HEK293T (cell line): ENCODE data around the gene FBXO45.

Source experiments
- CTCF ChIA-PET: fragments of 350-600 bp; formaldehyde crosslinking; extraction: SDS; loops from one replicate; lab custom pipeline; 2021; ENCODE audit warnings: antibody characterized with exemption, inconsistent platforms; lab: Yijun Ruan, JAX
- POLR2A ChIA-PET: fragments of 350-600 bp; formaldehyde crosslinking; extraction: SDS; loops from one replicate; lab custom pipeline; 2020; ENCODE audit warnings: antibody characterized with exemption, inconsistent platforms; lab: Yijun Ruan, JAX
- DNase-seq: peaks from one replicate; pipeline ENCODE4 v3.0.0; 2012; ENCODE audit warnings: mixed read lengths; ENCODE audit errors: extremely low spot score
- ARNT ChIP-seq: fragments of 450-650 bp; IDR thresholded peaks from 2 replicates; pipeline ENCODE4 v1.6.1; 2017; ENCODE audit warnings: mild to moderate bottlenecking
- BHLHE40 ChIP-seq: fragments of 450-650 bp; IDR thresholded peaks from 2 replicates; pipeline ENCODE4 v1.6.1; 2016; ENCODE audit warnings: mild to moderate bottlenecking, moderate library complexity, borderline replicate concordance
- CTBP1 ChIP-seq: fragments of 450-650 bp; IDR thresholded peaks from 2 replicates; pipeline ENCODE4 v1.6.1; 2016; ENCODE audit warnings: borderline replicate concordance
- ELF4 ChIP-seq: fragments of 450-650 bp; IDR thresholded peaks from 2 replicates; pipeline ENCODE4 v1.6.1; 2017; ENCODE audit warnings: antibody characterized with exemption
- FOXA1 ChIP-seq: fragments of 450-650 bp; IDR thresholded peaks from 2 replicates; pipeline ENCODE4 v1.6.1; 2016; ENCODE audit warnings: mild to moderate bottlenecking
- FOXK2 ChIP-seq: fragments of 450-650 bp; IDR thresholded peaks from 2 replicates; pipeline ENCODE4 v1.6.1; 2016; ENCODE audit warnings: mild to moderate bottlenecking
- FOXM1 ChIP-seq: fragments of 450-650 bp; IDR thresholded peaks from 2 replicates; pipeline ENCODE4 v1.6.1; 2017; ENCODE audit warnings: mild to moderate bottlenecking, borderline replicate concordance
- HDGF ChIP-seq: fragments of 450-650 bp; IDR thresholded peaks from 2 replicates; pipeline ENCODE4 v1.6.1; 2017; ENCODE audit warnings: antibody characterized with exemption, borderline replicate concordance
- L3MBTL2 ChIP-seq: fragments of 450-650 bp; conservative IDR thresholded peaks from 2 replicates; pipeline ENCODE4 v1.6.1; 2016; ENCODE audit warnings: mild to moderate bottlenecking
- LEF1 ChIP-seq: fragments of 450-650 bp; IDR thresholded peaks from 2 replicates; pipeline ENCODE4 v1.6.1; 2017; ENCODE audit warnings: mild to moderate bottlenecking, borderline replicate concordance
- NFRKB ChIP-seq: fragments of 450-650 bp; IDR thresholded peaks from 2 replicates; pipeline ENCODE4 v1.6.1; 2016; ENCODE audit warnings: mild to moderate bottlenecking, moderate library complexity
- SP1 ChIP-seq: fragments of 450-650 bp; IDR thresholded peaks from 2 replicates; pipeline ENCODE4 v1.6.1; 2017
- SUZ12 ChIP-seq: fragments of 450-650 bp; IDR thresholded peaks from 2 replicates; pipeline ENCODE4 v1.6.1; 2016; ENCODE audit warnings: mild to moderate bottlenecking
- TARDBP ChIP-seq: fragments of 450-650 bp; IDR thresholded peaks from 2 replicates; pipeline ENCODE4 v1.6.1; 2016
- ZNF384 ChIP-seq: fragments of 450-650 bp; IDR thresholded peaks from 2 replicates; pipeline ENCODE4 v1.6.1; 2016
- TF ChIP-seq, protein P1 (sequence below): fragments of 450-650 bp; IDR thresholded peaks from 2 replicates; pipeline ENCODE4 v1.6.1; 2016

The FBXO45 gene

DNA sequence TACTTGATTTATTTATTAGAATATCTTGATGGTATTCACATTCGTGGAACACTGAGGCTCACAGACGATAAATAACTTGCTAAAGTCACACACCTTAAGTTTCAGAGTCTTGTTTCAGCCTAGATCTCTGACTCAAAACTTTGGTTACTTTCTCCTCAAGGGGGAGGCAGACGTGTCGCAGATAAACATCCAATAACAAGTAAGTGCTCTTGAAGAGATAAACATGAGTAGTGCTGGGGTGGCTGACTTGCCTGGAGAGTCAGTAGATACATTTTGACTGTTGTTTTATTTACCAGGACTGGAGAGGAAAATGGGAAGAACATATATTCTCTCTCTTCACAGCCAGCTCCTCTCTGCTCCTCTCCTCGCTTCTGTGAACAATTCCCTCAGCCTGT lies 31.3 kb downstream of the FBXO45 start:
- DNase-seq, result no peak
- TF ChIP-seq CTBP1, result no peak
- TF ChIP-seq ELF4, result no peak
- TF ChIP-seq FOXA1, result no peak
- TF ChIP-seq HDGF, result no peak
- TF ChIP-seq L3MBTL2, result no peak
- no peak for TF ChIP-seq BHLHE40
- no peak for TF ChIP-seq NFRKB
- TF ChIP-seq, protein P1, sequence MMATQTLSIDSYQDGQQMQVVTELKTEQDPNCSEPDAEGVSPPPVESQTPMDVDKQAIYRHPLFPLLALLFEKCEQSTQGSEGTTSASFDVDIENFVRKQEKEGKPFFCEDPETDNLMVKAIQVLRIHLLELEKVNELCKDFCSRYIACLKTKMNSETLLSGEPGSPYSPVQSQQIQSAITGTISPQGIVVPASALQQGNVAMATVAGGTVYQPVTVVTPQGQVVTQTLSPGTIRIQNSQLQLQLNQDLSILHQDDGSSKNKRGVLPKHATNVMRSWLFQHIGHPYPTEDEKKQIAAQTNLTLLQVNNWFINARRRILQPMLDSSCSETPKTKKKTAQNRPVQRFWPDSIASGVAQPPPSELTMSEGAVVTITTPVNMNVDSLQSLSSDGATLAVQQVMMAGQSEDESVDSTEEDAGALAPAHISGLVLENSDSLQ, result no peak
- no peak for TF ChIP-seq TARDBP
- TF ChIP-seq ARNT, result no peak
- no peak for TF ChIP-seq FOXK2
- no peak for TF ChIP-seq SUZ12
- TF ChIP-seq SP1, result no peak
- TF ChIP-seq LEF1, result no peak
- no peak for TF ChIP-seq FOXM1
- ChIA-PET POLR2A (no interaction called here), CTCF (no interaction called here)

DNA sequence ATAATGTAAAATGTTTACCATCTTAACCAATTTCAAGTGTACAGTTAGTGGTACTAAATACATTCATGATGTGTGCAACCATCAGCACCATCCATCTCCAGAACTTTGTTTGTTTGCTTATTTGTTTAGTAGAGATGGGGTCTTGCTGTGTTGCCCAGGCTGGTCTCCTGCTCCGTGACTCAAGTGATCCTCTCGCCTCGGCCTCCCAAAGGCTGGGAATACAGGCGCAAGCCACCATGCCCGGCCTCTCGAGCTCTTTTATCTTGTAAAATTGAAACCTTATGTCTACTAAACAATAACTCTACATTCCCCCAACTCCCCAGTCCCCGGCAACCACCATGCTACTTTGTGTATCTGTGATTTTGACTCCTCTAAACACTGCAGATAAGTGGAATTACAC lies 31.9 kb downstream of the FBXO45 start:
- no peak for DNase-seq
- ChIA-PET POLR2A (no interaction called here), CTCF (no interaction called here)
- TF ChIP-seq TARDBP (no peak), ELF4 (no peak), CTBP1 (no peak), ZNF384 (no peak), BHLHE40 (no peak), LEF1 (no peak), ARNT (no peak), FOXA1 (no peak), SUZ12 (no peak), L3MBTL2 (no peak), NFRKB (no peak), FOXK2 (no peak)
- TF ChIP-seq, protein P1, result no peak

DNA sequence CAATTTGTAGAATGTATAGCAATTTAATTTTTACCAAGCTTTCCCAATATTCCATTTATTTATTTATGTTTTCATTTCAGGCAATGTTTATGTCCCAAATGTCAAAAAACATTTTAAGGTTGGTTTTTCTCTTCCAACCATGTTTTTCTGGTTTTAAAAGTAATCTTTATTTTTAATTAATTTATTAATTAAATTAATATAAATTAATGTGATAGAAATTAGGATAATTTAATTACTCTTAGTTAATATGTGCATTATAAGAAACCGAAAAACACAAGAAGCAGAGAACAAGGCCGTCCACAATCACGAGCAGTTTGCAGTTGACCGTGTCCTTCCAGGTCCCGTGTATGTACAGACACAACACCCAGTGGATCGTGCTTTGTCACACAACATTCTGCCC lies 34.2 kb downstream of the FBXO45 start:
- TF ChIP-seq HDGF (no peak), FOXK2 (no peak), FOXM1 (no peak), ARNT (no peak), ZNF384 (no peak), BHLHE40 (no peak), LEF1 (no peak), SUZ12 (no peak)

DNA sequence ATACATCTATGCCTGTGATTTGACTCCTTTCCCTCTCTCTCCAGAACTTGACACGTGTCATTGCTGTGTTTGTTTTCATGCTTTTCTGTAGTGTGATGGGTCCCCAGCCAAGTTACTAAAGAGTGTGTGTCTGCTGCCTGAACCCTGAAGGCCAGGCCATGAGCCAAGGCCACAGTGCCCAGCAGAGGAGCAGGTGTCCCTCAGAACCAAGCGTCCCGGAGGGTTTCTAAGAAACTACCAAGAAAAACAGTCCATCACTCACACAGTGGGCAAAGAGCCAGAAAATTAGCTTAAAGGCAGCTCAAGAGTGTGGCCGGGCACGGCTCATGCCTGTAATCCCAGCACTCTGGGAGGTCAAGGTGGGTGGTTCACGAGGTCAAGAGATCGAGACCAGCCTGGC lies 35.2 kb downstream of the FBXO45 start:
- CTCF ChIA-PET, result no interaction called here
- POLR2A ChIA-PET, result no interaction called here
- no peak for TF ChIP-seq LEF1
- no peak for TF ChIP-seq NFRKB
- TF ChIP-seq SUZ12, result no peak
- TF ChIP-seq SP1, result no peak
- TF ChIP-seq ARNT, result no peak
- no peak for TF ChIP-seq ZNF384
- no peak for TF ChIP-seq CTBP1
- no peak for TF ChIP-seq L3MBTL2
- no peak for TF ChIP-seq HDGF
- TF ChIP-seq FOXK2, result no peak
- TF ChIP-seq TARDBP, result no peak
- TF ChIP-seq BHLHE40, result no peak
- TF ChIP-seq FOXA1, result no peak
- TF ChIP-seq, protein P1, result no peak
- DNase-seq, result no peak

More for the DNA sequence above, 34.2 kb downstream of the FBXO45 start:
- DNase-seq, result no peak
- ChIA-PET POLR2A (no interaction called here), CTCF (interaction anchor here (0.6 kb wide), 1 partner anchor 27 kb away, joined by 3 read pairs; no protein-coding TSS in a partner anchor)

DNA sequence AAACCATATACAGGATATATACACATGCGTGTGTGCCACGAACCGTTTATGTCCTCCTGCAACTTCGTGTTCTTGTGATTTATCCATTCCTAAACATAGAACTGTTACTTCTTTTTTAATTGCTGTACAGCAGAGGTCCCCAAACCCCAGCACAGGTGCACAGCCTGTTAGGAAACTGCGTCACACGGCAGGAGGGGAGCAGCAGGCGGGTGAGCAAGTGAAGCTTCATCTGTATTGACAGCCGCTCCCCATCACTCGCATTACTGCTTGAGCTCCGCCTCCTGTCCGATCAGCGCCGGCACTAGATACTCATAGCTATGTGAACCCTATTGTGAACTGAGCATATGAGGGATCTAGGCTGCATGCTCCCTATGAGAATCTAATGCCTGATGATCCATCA lies 36.1 kb downstream of the FBXO45 start:
- ChIA-PET POLR2A (no interaction called here), CTCF (no interaction called here)
- no peak for TF ChIP-seq FOXK2
- TF ChIP-seq SUZ12, result no peak
- TF ChIP-seq HDGF, result no peak
- no peak for TF ChIP-seq L3MBTL2
- DNase-seq, result no peak

DNA sequence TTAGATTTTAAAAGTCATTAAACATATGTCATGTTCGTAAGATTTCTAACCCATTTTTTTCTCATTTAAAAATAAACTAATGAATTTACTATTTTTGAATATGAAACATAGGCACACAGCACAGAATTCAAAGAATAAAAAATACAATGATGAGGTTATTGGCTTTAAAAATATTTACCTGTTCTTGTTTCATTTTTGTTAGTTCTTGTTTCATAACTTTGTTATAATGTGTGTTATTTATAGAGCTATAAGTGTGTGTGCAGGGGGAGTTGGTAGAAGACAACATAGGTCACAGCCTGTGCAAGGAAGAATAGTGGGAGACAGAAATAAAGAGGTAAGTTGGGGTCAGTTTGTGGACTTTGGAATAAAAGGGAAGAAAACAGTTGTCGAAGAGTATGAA lies 40.2 kb downstream of the FBXO45 start:
- TF ChIP-seq LEF1, result no peak
- TF ChIP-seq FOXK2, result no peak
- no peak for TF ChIP-seq ZNF384
- TF ChIP-seq CTBP1, result no peak
- TF ChIP-seq, protein P1, result no peak
- no peak for TF ChIP-seq BHLHE40
- no peak for TF ChIP-seq FOXA1
- TF ChIP-seq NFRKB, result no peak
- POLR2A ChIA-PET, result interaction anchor here (1.6 kb wide), 1 partner anchor 24 kb away, joined by 8 read pairs; no protein-coding TSS in a partner anchor
- DNase-seq, result no peak
- CTCF ChIA-PET, result interaction anchor here (1.6 to 1.8 kb wide), 2 partner anchors 17 to 77 kb away, joined by 5 to 6 read pairs; no protein-coding TSS in a partner anchor
